Heart left ventricle (tissue), 16 donors: ENCODE measurements around the gene BRCA2. TPM values are rescaled to one million over a fixed set of nuclear protein-coding genes. Genes with fewer than 3 reads are reported as not detected.

Experiments used
- ATAC-seq, 4 donors: fragments of 200-7000 bp; cut with Tn5 transposase; one replicate each; pipeline ENCODE4 v1.9.1; 2020 to 2022; ENCODE audit warnings: moderate library complexity in 4 of 4, mild to moderate bottlenecking in 3 of 4, moderate number of reproducible peaks in 1 of 4
- DNase-seq, 5 donors: peaks; one replicate each; pipeline ENCODE4 v3.0.0-alpha.2; 2020
- H3K27ac ChIP-seq, 12 donors: fragments of 200-600 bp; sonication (generic) in 4 of 12; one replicate each; pipeline versions ENCODE4 v1.5.0 to v1.8.0; 2016 to 2022; ENCODE audit warnings: mild to moderate bottlenecking in 2 of 12
- H3K27me3 ChIP-seq, 9 donors: fragments of 200-600 bp; sonication (generic) in 2 of 9; one replicate each; pipeline versions ENCODE4 v1.5.1 to v1.8.0; 2016 to 2022; ENCODE audit warnings: mild to moderate bottlenecking in 3 of 9
- H3K36me3 ChIP-seq, 9 donors: fragments of 200-600 bp; sonication (generic) in 2 of 9; one replicate each; pipeline versions ENCODE4 v1.5.0 to v1.8.0; 2018 to 2022; ENCODE audit warnings: mild to moderate bottlenecking in 2 of 9
- H3K4me1 ChIP-seq, 12 donors: fragments of 200-600 bp; sonication (generic) in 4 of 12; one replicate each; pipeline versions ENCODE4 v1.5.0 to v1.8.0; 2016 to 2022; ENCODE audit warnings: mild to moderate bottlenecking in 3 of 12
- H3K4me3 ChIP-seq, 12 donors: fragments of 200-600 bp; sonication (generic) in 4 of 12; one replicate each; pipeline versions ENCODE4 v1.5.0 to v1.8.0; 2017 to 2022; ENCODE audit warnings: mild to moderate bottlenecking in 9 of 12, moderate library complexity in 4 of 12
- H3K9me3 ChIP-seq, 12 donors: fragments of 200-600 bp; sonication (generic) in 4 of 12; one replicate each; pipeline versions ENCODE4 v1.5.0 to v1.8.0; 2016 to 2022; ENCODE audit warnings: mild to moderate bottlenecking in 1 of 12
- CTCF ChIP-seq, 12 donors: fragments of 200-600 bp; sonication (generic) in 4 of 12; IDR thresholded peaks; one replicate each; pipeline versions ENCODE4 v1.5.0 to v1.8.0; 2018 to 2022; ENCODE audit warnings: antibody characterized with exemption in 12 of 12, mild to moderate bottlenecking in 5 of 12
- POLR2A ChIP-seq, 2 donors: fragments of 450-650 bp; IDR thresholded peaks; one replicate each; pipeline ENCODE4 v1.6.1; 2017; ENCODE audit warnings: antibody characterized with exemption in 2 of 2, mild to moderate bottlenecking in 2 of 2, moderate library complexity in 2 of 2
- WGBS, 4 donors: extraction: QIAGEN DNeasy Blood & Tissue Kit in 2 of 4; methylation state at CpG; one replicate each; pipeline versions ENCODE4 v1.1.5 to v1.1.7; 2013 to 2018; 5-methylcytosine and 5-hydroxymethylcytosine counted together
- intact Hi-C, 10 donors: fragments of 100-400 bp; cut with DNase I; formaldehyde crosslinking; loops; one replicate each; pipeline versions ENCODE4 v1.11.1 to v1.14.2; 2022
- polyA plus RNA-seq, 2 donors: library from polyadenylated mRNA; stranded (reverse); fragments of 200-250 nt; gene quantifications; one replicate each; pipeline ENCODE4 v1.2.3, GENCODE V29; 2013
- total RNA-seq, 9 donors: library from RNA; depleted of rRNA in 2 of 9; stranded (reverse); fragments of >200 nt in 2 of 9; fragmentation: NEBNext Ultra II Directional in 3 of 9; extraction: Animal tissue kit (Norgen Biotek cat#: 25700) in 3 of 9; gene quantifications; one replicate each; pipeline versions ENCODE4 v1.1.0 to v1.2.4, GENCODE V29; 2016 to 2023
- donor health status: ischemic (EF 13 %, LVEDD 7.1; RV severe dilation, severe dysfunction).
- donor health status: healthy with polysubstance abuse.
- donor health status: DM: no; HTN: yes; CAD: no.
- donor health status: DM: no; HTN: no; CAD: no.
- donor health status: ischemic (EF 25% LVEDD 6.9; RV normal size, moderate dysfunction).
- donor health status: ischemic (EF 25% LVEDD 5.7; RV mildly dilated, moderate dysfunction).
- donor health status: healthy.
- donor health status: DM: yes; HTN: yes; CAD: no.
- donor health status: ischemic (EF 35%, LVEDD 5.7; RV mildly dilated, moderate dysfunction).
- donor health status: nonischemic (EF 11% LVEDD 7.7; RV severe dilation, severe dysfunction).
- donor health status: DM: yes; HTN: yes; CAD: no.
- donor health status: PGD.
- donor health status: ischemic (EF 29% LVEDD 5.4; RV normal size, mild dysfunction).
- donor health status: nonischemic (EF 23%, LVEDD 6.1; RV moderate dilation, normal function).

BRCA2 gene
- total and polyA plus RNA-seq, 11 donors: 0.04 to 5.2 (median 0.28) TPM

- WGBS, 4 donors: 85 to 87% (median 85%) methylated on average over 2 of the region's 2 CpGs
- Histone ChIP-seq H3K36me3 (peaks cover 3 to 65% (median 35%) of the 10 kb centered on the region in 9 donors), H3K27ac (no peak overlapping the region), H3K4me3 (no peak overlapping the region), H3K9me3 (no peaks in the 10 kb centered on the region), H3K4me1 (peaks cover 0 to 11% (median 0%) of the 10 kb centered on the region in 12 donors), H3K27me3 (no peaks in the 10 kb centered on the region)
- ATAC-seq (no peak), DNase-seq (no peak)
- TF ChIP-seq CTCF (IDR thresholded peaks at IDR 0.05) (no peak), POLR2A (IDR thresholded peaks at IDR 0.05) (no peak)
- intact Hi-C loops: loop anchor here in 1 of 10 donors (5.0 kb wide), 1 partner anchor 45 kb away; no protein-coding TSS in a partner anchor
Observed at GRCh38 chr13:32297206-32297605, 18.1 kb upstream of the BRCA2 start.

DNA sequence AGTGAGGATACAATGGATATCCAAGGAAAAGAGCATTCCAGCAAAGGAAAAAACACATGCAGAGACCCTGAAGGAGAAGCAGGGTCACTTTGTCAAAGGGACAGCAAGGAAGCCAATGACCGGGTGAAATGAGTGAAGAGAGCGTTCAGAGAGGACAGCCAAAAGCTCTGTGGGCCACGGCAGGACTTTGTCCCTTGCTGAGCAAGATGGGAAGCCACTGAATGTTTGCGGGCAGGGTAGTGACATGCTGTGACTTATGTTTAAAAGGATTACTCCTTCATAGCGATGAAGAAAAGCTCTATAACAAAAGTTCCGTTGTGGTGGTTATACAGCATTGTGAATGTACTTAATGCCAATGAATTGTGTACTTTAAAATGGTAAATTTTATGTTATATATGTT lies 16.6 kb upstream of the BRCA2 start:
- DNase-seq (no peak), ATAC-seq (no peak)
- intact Hi-C loops: loop anchor here in 1 of 10 donors (5.0 kb wide), 1 partner anchor 46 kb away; no protein-coding TSS in a partner anchor
- Histone ChIP-seq H3K27ac (no peak overlapping the region), H3K9me3 (no peaks in the 10 kb centered on the region), H3K27me3 (no peaks in the 10 kb centered on the region), H3K4me1 (peaks cover 0 to 2% (median 0%) of the 10 kb centered on the region in 12 donors), H3K36me3 (peaks cover 3 to 50% (median 29%) of the 10 kb centered on the region in 9 donors), H3K4me3 (no peak overlapping the region)
- TF ChIP-seq CTCF (IDR thresholded peaks at IDR 0.05): no peak
- TF ChIP-seq POLR2A (IDR thresholded peaks at IDR 0.05): no peak
- 89 to 96% (median 95%) methylated on average over 6 of the region's 6 CpGs for WGBS, 4 donors

DNA sequence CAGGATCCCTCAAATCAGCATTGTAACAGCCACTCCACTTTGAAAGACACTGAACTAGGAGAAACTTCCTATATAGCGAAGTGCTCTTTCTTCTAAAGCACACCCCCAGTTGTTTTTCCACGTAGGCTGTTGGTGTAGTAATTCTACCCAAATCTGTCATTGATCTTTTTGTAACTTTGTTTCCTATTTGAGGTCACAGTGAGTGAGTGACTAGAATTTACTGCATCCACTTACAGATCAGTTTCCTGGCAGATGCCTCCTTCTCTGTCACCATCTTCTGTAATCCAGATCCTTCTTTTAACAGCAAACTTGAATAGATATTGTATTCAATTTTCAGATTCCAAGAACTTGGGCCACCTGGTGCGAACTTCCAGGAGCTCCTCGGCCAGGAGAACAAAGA lies 15.4 kb upstream of the BRCA2 start:
- Histone ChIP-seq H3K27me3 (no peaks in the 10 kb centered on the region), H3K36me3 (peaks cover 3 to 38% (median 20%) of the 10 kb centered on the region in 9 donors), H3K4me3 (no peak overlapping the region), H3K4me1 (no peaks in the 10 kb centered on the region), H3K27ac (no peak overlapping the region), H3K9me3 (no peaks in the 10 kb centered on the region)
- intact Hi-C loops: loop anchor here in 5 of 10 donors (5.0 to 10.0 kb wide), 5 partner anchors 38 to 475 kb away; no protein-coding TSS in a partner anchor
- no peak for DNase-seq
- WGBS, 4 donors: 84 to 85% (median 85%) methylated on average over 4 of the region's 4 CpGs
- no peak for ATAC-seq
- no peak for TF ChIP-seq CTCF (IDR thresholded peaks at IDR 0.05)
- no peak for TF ChIP-seq POLR2A (IDR thresholded peaks at IDR 0.05)

GRCh38 chr13:32300406-32300805 lies 14.9 kb upstream of the BRCA2 start:
- peaks cover under 1 to 33% (median 15%) of the 10 kb centered on the region in 9 donors for H3K36me3 ChIP-seq
- no peak overlapping the region for H3K4me3 ChIP-seq
- no peaks in the 10 kb centered on the region for H3K9me3 ChIP-seq
- ATAC-seq: no peak
- no peaks in the 10 kb centered on the region for H3K4me1 ChIP-seq
- no peak overlapping the region for H3K27ac ChIP-seq
- no peaks in the 10 kb centered on the region for H3K27me3 ChIP-seq
- WGBS, 4 donors: 49 to 67% (median 54%) methylated on average over 8 of the region's 8 CpGs
- intact Hi-C loops: loop anchor here in 4 of 10 donors (5.0 to 10.0 kb wide), 4 partner anchors 38 to 476 kb away; no protein-coding TSS in a partner anchor
- DNase-seq: no peak
- TF ChIP-seq POLR2A (IDR thresholded peaks at IDR 0.05) (no peak), CTCF (IDR thresholded peaks at IDR 0.05) (no peak)
